Activated T-cell treated with anti-CD3 and anti-CD28 coated beads for 4 hours (primary cell): ENCODE results near the gene ASPDH.

Experiments used
- DNase-seq: peaks from one replicate; pipeline ENCODE4 v3.0.0-alpha.2; 2020

Gene ASPDH

GRCh38 chr19:50494186-50495019, 19.3 kb downstream of the ASPDH start:
- DNase-seq, result no peak

GRCh38 chr19:50493171-50493570, 20.5 kb downstream of the ASPDH start:
- no peak for DNase-seq

DNA sequence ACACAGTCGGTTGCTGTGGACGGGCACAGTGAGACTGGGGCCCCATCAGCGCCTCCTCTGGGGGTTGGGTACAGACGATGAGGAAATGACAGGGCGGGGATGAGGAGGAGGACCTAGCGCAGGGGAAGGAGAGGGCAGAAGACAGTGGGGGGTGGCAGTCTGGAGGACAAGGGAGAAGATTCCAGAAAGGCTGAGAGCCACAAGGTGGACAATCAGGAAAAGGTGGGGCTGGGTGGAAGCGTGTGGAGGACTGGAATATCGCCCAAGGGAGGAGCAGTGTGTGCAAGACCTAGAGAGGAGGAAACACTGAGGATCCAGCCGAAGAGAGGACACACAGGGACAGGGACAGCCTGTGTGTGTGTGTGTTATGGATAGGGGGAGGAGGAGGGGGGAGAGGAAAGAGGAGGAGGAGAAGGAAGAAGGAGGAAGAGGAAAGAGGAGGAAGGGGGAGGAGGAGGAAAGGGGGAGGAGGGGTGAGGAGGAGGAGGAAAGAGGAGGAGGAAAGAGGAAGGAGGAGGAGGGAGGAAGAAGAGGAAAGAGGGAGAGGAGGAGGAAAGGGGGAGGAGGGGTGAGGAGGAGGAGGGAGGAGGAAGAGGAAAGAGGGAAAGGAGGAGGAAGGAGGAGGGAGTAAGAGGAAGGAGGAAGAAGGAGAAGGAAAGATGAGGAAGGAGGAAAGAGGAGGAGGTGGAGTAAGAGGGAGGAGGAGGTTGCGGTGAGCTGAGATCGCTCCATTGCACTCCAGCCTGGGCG, 21.2 kb downstream of the ASPDH start:
- peak; percentile 19 for DNase-seq

DNA sequence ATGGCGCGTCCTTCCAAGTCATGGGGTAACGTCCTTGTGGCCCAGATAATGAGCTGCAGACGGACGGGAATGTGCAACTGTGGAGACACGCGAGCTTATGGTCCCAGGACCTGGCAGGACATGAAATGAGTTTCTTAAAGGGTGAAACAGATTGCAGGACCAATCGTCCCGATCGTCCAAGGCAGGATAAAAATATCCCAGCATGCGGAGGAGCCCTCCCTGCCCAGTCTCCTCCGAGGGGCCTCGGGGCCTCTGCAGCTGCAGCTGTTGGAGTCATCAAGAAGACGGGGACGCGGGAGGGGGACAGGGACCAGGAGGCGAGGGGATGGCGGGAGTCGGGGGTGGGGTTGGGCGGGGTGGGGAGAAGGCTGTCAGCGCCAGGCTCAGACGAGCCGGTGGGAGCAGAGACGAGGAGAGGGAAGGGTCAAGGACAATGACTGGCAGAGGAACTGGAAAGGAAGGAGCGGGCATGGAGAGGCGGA, 22.7 kb downstream of the ASPDH start:
- no peak for DNase-seq

DNA sequence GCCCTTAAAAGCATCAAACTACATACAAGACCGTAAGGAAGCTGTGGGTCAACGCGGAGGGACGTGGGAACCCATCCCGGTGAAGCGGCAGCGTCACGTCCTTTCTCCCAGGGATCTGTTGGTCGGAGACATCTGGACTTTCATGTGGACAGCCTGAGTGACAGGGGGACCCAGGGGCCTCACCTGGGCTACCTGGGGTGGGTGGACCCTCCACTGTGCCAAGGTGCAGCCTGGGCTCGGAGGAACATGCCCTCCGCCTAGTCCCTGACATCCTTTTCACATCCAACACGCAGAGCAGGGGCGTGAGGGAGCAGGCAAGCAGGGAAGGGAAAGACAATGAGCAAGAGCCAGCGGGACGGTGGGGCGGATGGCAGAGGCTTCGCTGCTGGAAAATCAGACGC, 23.3 kb downstream of the ASPDH start:
- no peak for DNase-seq

DNA sequence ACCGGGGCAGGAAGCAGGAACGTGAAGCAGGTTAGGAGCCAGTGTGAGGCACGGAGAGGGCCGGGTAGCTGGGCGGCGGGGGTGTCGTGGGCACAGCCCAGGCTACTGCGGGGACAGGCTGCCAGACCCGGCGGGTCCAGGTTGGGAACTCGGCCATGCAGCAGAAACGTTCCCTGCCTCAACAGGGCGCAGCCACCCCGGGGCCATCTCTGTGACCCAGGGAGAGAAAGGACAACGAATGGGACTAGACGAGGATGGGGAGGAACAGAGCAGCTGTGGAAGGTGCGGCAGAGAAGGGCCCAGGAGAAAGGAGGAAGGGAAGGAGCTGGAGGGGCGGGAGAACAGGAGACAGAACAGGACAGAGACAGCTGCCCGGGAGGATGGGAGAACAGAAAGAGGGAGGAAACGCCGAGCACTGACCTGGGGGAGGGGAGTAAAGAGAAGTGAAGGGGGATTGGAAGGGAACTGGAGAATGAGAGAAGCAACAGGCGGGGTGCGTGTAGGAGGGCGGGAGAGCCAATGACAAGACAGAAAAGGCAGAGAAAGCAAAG, 24.2 kb downstream of the ASPDH start:
- DNase-seq, result no peak

DNA sequence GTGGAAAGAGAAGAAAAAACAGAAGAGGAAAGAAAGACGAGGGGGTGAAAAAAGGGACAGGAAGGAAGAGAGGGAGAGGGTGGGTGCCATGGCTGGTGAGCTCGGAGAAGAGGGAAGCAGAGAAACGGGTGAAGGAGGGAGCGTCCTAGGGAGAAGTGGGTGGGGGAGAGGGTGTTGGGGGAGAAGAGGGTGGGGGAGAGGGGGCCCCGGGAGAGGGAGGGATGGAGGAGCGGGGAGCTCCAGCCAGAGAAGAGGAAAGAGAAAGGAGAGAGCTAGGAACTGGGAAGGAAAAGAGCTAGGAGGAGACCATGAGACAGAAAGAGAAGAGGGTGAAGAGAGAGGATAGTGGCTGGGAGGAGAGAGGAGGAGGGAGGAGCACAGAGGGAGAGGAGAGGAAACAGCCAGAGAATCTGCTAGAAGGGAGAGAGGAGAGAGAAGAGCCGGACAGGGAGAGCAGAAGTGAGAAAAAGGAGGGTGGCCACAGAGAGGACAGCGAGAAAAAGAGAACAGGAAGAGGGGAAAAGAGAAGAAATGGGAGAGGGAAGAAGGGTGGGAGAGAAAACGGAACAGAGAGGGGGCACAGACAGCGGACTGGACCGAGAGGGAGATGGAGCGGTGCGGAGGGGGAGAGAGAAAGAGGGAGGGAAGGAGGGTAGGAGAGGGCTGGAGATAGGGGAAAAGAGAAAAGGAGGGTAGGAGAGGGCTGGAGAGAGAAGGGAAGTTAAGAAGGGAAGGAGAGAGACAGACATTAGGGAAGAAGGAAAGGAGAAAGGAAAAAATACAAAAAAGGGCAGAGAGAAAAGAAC, 25.1 kb downstream of the ASPDH start:
- DNase-seq, result no peak

GRCh38 chr19:50486823-50487515, 26.7 kb downstream of the ASPDH start:
- DNase-seq, result no peak

DNA sequence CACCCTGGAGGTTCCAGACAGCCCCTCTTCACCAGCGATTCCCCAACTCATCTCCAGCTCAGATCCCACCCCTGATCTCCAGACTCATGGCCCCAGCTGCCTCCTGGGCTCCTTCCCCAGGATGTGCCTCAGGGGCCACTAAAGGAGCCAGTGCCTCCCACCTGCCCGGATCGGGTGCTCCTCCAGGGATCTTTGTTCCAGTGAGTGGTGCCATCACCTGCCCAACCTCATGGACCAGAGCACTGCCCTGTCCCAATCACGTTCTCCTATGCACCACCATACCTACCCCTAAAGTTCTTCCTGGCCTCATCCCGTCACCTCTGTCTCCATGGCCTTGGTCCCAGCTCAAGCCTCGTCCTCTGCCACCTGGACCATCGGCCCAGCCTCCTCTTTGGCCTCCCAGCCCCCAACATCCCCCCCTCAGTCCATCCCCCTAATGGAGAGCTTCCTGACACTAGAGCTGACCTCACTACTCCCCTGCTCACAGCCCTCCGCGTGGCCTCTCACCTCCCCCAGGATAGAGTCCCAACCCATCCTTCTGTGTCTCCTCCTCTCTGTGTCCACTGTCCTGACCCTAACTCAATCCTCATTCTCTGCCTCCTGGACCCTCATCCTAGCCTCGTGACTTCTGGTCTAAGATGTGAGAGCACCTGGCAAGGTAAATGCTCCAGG, 28.3 kb downstream of the ASPDH start:
- no peak for DNase-seq

- DNase-seq, result no peak
Measured at GRCh38 chr19:50482916-50483315, 30.8 kb downstream of the ASPDH start.

DNA sequence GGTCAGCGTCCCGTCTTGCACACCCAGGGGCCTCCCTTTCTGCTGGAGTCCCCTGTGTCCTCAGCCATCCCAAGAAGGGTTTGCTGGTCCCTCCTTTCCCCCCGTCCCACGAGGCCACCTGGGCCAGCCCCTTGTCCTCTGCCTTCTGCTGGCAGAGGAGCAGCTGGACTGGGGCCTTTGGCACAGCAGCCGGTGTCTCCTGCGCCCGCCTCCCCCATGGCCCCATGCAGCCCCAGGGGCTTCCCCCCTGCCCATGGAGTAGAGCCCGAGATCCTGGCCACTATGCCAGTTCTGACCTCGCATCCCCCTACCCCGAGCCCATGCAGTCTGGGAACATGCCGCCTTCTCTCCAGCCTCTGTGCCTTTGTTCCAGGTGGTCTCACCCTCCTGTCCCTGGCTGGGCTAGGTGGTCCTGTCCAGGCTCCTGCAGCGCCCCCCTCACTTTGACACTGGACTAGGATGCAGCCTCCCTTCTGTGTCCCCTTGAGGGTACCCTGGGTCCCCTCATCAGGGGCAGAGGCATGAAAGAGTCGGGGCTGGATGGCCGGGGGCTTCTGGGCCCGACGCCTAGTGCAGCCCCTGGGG, 31.4 kb downstream of the ASPDH start:
- DNase-seq, result no peak

GRCh38 chr19:50481351-50482149, 32.2 kb downstream of the ASPDH start:
- no peak for DNase-seq

DNA sequence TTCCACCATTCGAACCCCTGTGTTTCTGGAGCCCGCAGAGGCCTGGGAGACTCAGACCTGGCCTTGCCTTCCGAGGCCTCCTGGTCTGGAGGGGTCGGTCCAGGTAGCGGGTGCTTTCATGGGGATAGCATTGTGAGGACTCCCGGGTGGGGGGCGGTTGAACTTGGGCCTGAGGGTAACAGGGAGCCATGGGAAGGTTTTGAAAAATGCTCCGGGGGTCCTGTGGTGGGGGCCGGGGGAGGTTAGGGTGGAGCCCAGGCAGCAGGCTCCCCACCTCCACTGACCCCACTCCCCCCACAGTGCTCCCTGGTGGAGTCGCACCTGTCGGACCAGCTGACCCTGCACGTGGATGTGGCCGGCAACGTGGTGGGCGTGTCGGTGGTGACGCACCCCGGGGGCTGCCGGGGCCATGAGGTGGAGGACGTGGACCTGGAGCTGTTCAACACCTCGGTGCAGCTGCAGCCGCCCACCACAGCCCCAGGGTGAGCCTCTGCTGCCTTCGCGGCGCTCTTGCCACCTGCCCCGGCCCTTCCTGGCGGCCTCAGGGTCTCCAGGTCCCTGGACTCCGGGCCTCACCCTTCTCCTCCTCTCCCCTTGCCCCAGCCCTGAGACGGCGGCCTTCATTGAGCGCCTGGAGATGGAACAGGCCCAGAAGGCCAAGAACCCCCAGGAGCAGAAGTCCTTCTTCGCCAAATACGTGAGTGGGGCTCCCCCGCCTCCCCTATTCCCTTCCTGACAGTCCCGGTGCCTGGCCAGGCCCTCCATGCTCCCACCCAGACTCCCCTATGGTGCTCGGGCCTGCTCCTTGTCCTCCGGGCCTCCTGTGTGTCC, 33.2 kb downstream of the ASPDH start:
- no peak for DNase-seq

GRCh38 chr19:50479761-50480251, 33.9 kb downstream of the ASPDH start:
- DNase-seq, result no peak

GRCh38 chr19:50478901-50479715, 34.6 kb downstream of the ASPDH start:
- DNase-seq, result no peak

DNA sequence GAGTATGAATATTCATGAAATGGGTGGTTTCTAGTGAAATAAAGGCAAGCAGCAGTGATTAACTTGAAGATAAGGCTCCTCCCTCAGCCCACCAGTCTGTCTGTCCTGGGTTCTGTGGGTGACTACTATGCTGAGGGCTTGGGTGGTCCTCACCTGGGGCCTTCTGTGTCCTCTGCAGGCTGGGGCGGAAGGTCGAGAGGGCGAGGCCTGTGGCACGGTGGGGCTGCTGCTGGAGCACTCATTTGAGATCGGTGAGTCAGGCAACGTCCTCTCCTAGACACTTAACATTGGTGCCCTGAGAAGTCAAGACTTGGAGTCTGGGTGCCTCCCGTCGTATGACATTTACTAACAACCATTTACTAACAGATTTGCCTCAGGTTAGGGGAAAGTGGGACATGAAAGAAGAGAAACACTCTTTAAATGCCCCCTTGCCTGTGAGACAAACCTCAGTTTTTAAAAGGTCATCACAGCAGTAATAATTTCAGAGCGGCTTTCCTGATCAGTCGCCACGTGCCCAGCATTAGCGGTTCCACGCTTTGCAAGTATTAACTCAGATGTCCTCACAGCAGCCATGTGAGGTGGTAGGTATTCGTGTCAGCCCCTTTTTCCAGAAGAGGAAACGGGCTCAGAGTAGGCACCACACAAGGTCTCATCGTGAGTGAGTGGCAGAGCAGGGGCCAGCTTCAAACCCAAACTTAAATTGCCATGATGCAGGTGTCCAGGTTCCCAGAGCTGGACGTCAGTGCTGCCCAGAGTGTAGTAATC, 35.8 kb downstream of the ASPDH start:
- DNase-seq, result no peak

GRCh38 chr19:50476907-50477238, 36.8 kb downstream of the ASPDH start:
- DNase-seq, result no peak
